ENCODE data around the gene RALGDS.
A peak's percentile ranks its signal among the peaks of the same experiment; 100 is the strongest.

Gene RALGDS

GRCh38 chr9:133067813-133068212 is 53.2 kb downstream of the RALGDS start:
- peaks cover 0 to 4% of the 10 kb centered on the region in 2 experiments; a peak in 1 of 3 replicates for H3K36me3 ChIP-seq (ENCODE audit: control insufficient read depth in 2 of 2, insufficient read depth in 1 of 2, low read length in 2 of 2)
- no peak overlapping the region for H3K4me3 ChIP-seq (ENCODE audit: low read depth, low read length)
- TF ChIP-seq ZIC2 (tag by site-specific recombination; IDR thresholded peaks at IDR 0.05) (peak; percentile 62; the same call in 1 of the 2 replicates), MEIS1 (CRISPR knock-in tag; IDR thresholded peaks at IDR 0.05; ENCODE audit: borderline replicate concordance) (no peak), ZBTB17 (tag by site-specific recombination; IDR thresholded peaks at IDR 0.05) (peak; percentile 72)
- POLR2A ChIA-PET = interaction anchor here (0.5 kb wide), 1 partner anchor 1153 kb away, joined by 3 read pairs; no protein-coding TSS in a partner anchor
- no peaks in the 10 kb centered on the region for H3K4me1 ChIP-seq (ENCODE audit: control insufficient read depth, insufficient read depth, low read length)
- CTCF ChIA-PET = interaction anchor here (0.6 to 1.5 kb wide), 6 partner anchors 35 to 1011 kb away, joined by 3 to 5 read pairs (median 4); no protein-coding TSS in a partner anchor
- H3K27ac ChIP-seq (ENCODE audit: extremely low read depth, low read depth, low read length) = no peak overlapping the region
- no peaks in the 10 kb centered on the region for H3K9me3 ChIP-seq (ENCODE audit: control insufficient read depth, insufficient read depth, low read depth, low read length)

- H3K27ac ChIP-seq (ENCODE audit: extremely low read depth, low read depth, low read length) = no peak overlapping the region
- peaks cover 0 to 4% of the 10 kb centered on the region in 2 experiments; a peak in 1 of 3 replicates for H3K36me3 ChIP-seq (ENCODE audit: control insufficient read depth in 2 of 2, insufficient read depth in 1 of 2, low read length in 2 of 2)
- TF ChIP-seq ZNF664 (tag by site-specific recombination; IDR thresholded peaks at IDR 0.05) (no peak), PRDM1 (tag by site-specific recombination; IDR thresholded peaks at IDR 0.05) (no peak), ZNF19 (tag by site-specific recombination; IDR thresholded peaks at IDR 0.05; ENCODE audit: low read depth) (no peak)
- ChIA-PET POLR2A (no interaction called here), CTCF (interaction anchor here (0.9 to 1.5 kb wide), 4 partner anchors 36 to 80 kb away, joined by 3 to 5 read pairs (median 4); no protein-coding TSS in a partner anchor)
- no peaks in the 10 kb centered on the region for H3K4me1 ChIP-seq (ENCODE audit: control insufficient read depth, insufficient read depth, low read length)
- H3K9me3 ChIP-seq (ENCODE audit: control insufficient read depth, insufficient read depth, low read depth, low read length) = no peaks in the 10 kb centered on the region
- H3K4me3 ChIP-seq (ENCODE audit: low read depth, low read length) = no peak overlapping the region
Measured at GRCh38 chr9:133067006-133067405, 54.0 kb downstream of the RALGDS start.

- ChIA-PET POLR2A (interaction anchor here (0.6 to 0.7 kb wide), 2 partner anchors 12 to 298 kb away, joined by 3 read pairs; no protein-coding TSS in a partner anchor), CTCF (interaction anchor here (1.0 to 1.5 kb wide), 2 partner anchors 44 to 81 kb away, joined by 4 to 5 read pairs; no protein-coding TSS in a partner anchor)
- Histone ChIP-seq H3K4me1 (ENCODE audit: control insufficient read depth, insufficient read depth, low read length) (no peaks in the 10 kb centered on the region), H3K27ac (ENCODE audit: extremely low read depth, low read depth, low read length) (no peak overlapping the region), H3K4me3 (ENCODE audit: low read depth, low read length) (no peak overlapping the region), H3K9me3 (ENCODE audit: control insufficient read depth, insufficient read depth, low read depth, low read length) (no peaks in the 10 kb centered on the region), H3K36me3 (ENCODE audit: control insufficient read depth in 2 of 2, insufficient read depth in 1 of 2, low read length in 2 of 2) (peaks cover 0 to 4% of the 10 kb centered on the region in 2 experiments; a peak in 1 of 3 replicates)
- no peak for TF ChIP-seq PRDM6 (tag by site-specific recombination; IDR thresholded peaks at IDR 0.05)
- TF ChIP-seq GLIS1 (tag by site-specific recombination; IDR thresholded peaks at IDR 0.05) = peak; percentile 5; the same call in 1 of the 2 replicates
- TF ChIP-seq GLIS2 (tag by site-specific recombination; IDR thresholded peaks at IDR 0.05) = peak; percentile 32
- no peak for TF ChIP-seq HOXC10 (CRISPR knock-in tag; IDR thresholded peaks at IDR 0.05)
- TF ChIP-seq KLF17 (tag by site-specific recombination; IDR thresholded peaks at IDR 0.05) = no peak
- no peak for TF ChIP-seq ZNF266 (tag by site-specific recombination; IDR thresholded peaks at IDR 0.05; ENCODE audit: low read depth)
- TF ChIP-seq KLF1 (tag by site-specific recombination; IDR thresholded peaks at IDR 0.05) = peak; percentile 51
- no peak for TF ChIP-seq ZNF280C (tag by site-specific recombination; IDR thresholded peaks at IDR 0.05)
- no peak for TF ChIP-seq MEIS1 (CRISPR knock-in tag; IDR thresholded peaks at IDR 0.05; ENCODE audit: borderline replicate concordance)
Measured at GRCh38 chr9:133066181-133066983, 54.7 kb downstream of the RALGDS start.
